Testis (tissue), 2 donors: ENCODE results near the gene RMDN2.

Source experiments
- CTCF ChIP-seq, 3 experiments: fragments of 450-650 bp in 2 of 3; fragments of 200-600 bp in 1 of 3; sonication (generic) in 1 of 3; IDR thresholded peaks; one replicate each; pipeline ENCODE4 v1.5.1; 2016 to 2019; ENCODE audit warnings: antibody characterized with exemption in 3 of 3, mild to moderate bottlenecking in 2 of 3, moderate library complexity in 1 of 3
- POLR2A ChIP-seq: fragments of 450-650 bp; IDR thresholded peaks from one replicate; pipeline ENCODE4 v1.6.1; 2017; ENCODE audit warnings: antibody characterized with exemption, mild to moderate bottlenecking, moderate library complexity

DNA sequence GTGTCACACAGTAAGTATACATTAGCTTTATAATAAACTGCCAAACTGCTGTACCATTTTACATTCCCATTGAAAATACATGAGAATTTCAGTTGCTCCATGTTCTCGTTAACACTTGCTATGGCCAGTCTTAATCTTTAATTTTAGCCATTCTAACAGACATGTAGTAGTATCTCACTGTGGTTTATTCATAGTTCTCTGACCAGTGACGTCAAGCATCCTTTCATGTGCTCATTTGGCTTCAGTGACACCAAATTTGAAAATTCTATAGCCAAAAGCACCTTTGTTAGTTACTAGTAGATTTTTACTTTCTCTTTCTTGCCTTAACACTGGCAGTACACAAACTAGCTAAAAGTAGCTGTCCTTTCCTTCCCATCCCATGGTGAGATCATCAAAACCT lies 107.9 kb downstream of the RMDN2 start:
- TF ChIP-seq CTCF (IDR thresholded peaks at IDR 0.05) (no peak), POLR2A (no peak)
